Thoracic aorta (tissue), 2 donors: ENCODE data around the gene SERPINE1. TPM values are rescaled to one million over a fixed set of nuclear protein-coding genes. Genes with fewer than 3 reads are reported as not detected.

ENCODE experiments used
- total RNA-seq, 2 donors: library from RNA; depleted of rRNA; stranded (reverse); fragments of >200 nt; gene quantifications; one replicate each; pipeline versions ENCODE4 v1.1.0 to v1.2.3, GENCODE V29; 2016

SERPINE1 gene
- total RNA-seq, 2 donors from 2014 or later, result 542 to 1,009 TPM

Other genes starting within 250 kb of the SERPINE1 start
- 1 to 10 TPM; 2.7 to 4.1 TPM for gene UFSP1, start 237.4 kb upstream of the SERPINE1 start, total RNA-seq
- gene ACHE, start 231.2 kb upstream of the SERPINE1 start, total RNA-seq, result 1 to 10 TPM; 3.7 to 5.1 TPM
- under 1 TPM in 1 of 2 donors, not detected in 1; 0.49 TPM for gene MUC3A, start 177.6 kb upstream of the SERPINE1 start, total RNA-seq
- not detected for gene MUC12, start 157.5 kb upstream of the SERPINE1 start, total RNA-seq
- gene MUC17, start 107.0 kb upstream of the SERPINE1 start, total RNA-seq, result not detected
- gene TRIM56, start 41.6 kb upstream of the SERPINE1 start, total RNA-seq, result 10 to 100 TPM; 32.1 to 44.5 TPM
- gene AP1S1, start 27.4 kb downstream of the SERPINE1 start, total RNA-seq, result 10 to 100 TPM; 11.9 to 33.0 TPM
- not detected for gene VGF, start 38.5 kb downstream of the SERPINE1 start, total RNA-seq
- not detected for gene NAT16, start 53.2 kb downstream of the SERPINE1 start, total RNA-seq
- not detected for gene MOGAT3, start 73.9 kb downstream of the SERPINE1 start, total RNA-seq
- gene PLOD3, start 90.5 kb downstream of the SERPINE1 start, total RNA-seq, result 10 to 100 TPM; 31.5 to 55.9 TPM
- gene ZNHIT1, start 91.1 kb downstream of the SERPINE1 start, total RNA-seq, result 10 to 100 TPM; 43.7 to 53.2 TPM
- gene CLDN15, start 110.7 kb downstream of the SERPINE1 start, total RNA-seq, result 10 to 100 TPM in 1 of 2 donors, 1 to 10 TPM in 1; 7.4 to 15.4 TPM
- 100 to 1,000 TPM; 135 to 181 TPM for gene FIS1, start 118.0 kb downstream of the SERPINE1 start, total RNA-seq
- 10 to 100 TPM; 14.0 to 24.4 TPM for gene IFT22, start 194.7 kb downstream of the SERPINE1 start, total RNA-seq
- under 1 TPM in 1 of 2 donors, not detected in 1; 0.14 TPM for gene COL26A1, start 235.8 kb downstream of the SERPINE1 start, total RNA-seq